KOPT-K1 (cell line): ENCODE data around the gene DUOX2.
"Not testable (repeated sequence)": the region's sequence is repeated elsewhere in the genome, so short reads cannot be mapped to it uniquely, and the experiment has no call there.

Source experiments
- H3K27ac ChIP-seq: fragments of 200-600 bp; sonication (generic); 2 replicates; pipeline ENCODE4 v1.5.1; 2016; ENCODE audit warnings: antibody characterized with exemption, mild to moderate bottlenecking, low read depth, low read length; ENCODE audit not compliant: poor library complexity, severe bottlenecking
- H3K36me3 ChIP-seq: fragments of 200-600 bp; sonication (generic); 2 replicates; pipeline ENCODE4 v1.5.1; 2017; ENCODE audit warnings: antibody characterized with exemption, mild to moderate bottlenecking, low read length, moderate library complexity; ENCODE audit not compliant: insufficient read depth
- H3K9me3 ChIP-seq: fragments of 200-600 bp; sonication (generic); 2 replicates; pipeline ENCODE4 v1.5.1; 2017; ENCODE audit warnings: antibody characterized with exemption, low read length, mild to moderate bottlenecking; ENCODE audit not compliant: insufficient read depth, poor library complexity, severe bottlenecking

DUOX2 gene

GRCh38 chr15:45084163-45084562 is 29.8 kb downstream of the DUOX2 start:
- no peaks in the 10 kb centered on the region for H3K36me3 ChIP-seq
- no peak overlapping the region for H3K27ac ChIP-seq
- no peaks in the 10 kb centered on the region for H3K9me3 ChIP-seq

- Histone ChIP-seq H3K36me3 (no peaks in the 10 kb centered on the region), H3K9me3 (no peaks in the 10 kb centered on the region), H3K27ac (no peak overlapping the region)
Observed at GRCh38 chr15:45083223-45083622, 30.7 kb downstream of the DUOX2 start.

- H3K36me3 ChIP-seq, H3K9me3 ChIP-seq, H3K27ac ChIP-seq: not testable (repeated sequence)
Observed at GRCh38 chr15:45082412-45082811, 31.6 kb downstream of the DUOX2 start.

GRCh38 chr15:45080593-45080992 is 33.4 kb downstream of the DUOX2 start:
- H3K27ac ChIP-seq, H3K36me3 ChIP-seq, H3K9me3 ChIP-seq: not testable (repeated sequence)

GRCh38 chr15:45079628-45080246 is 34.2 kb downstream of the DUOX2 start:
- not testable (repeated sequence) for H3K27ac ChIP-seq, H3K9me3 ChIP-seq, H3K36me3 ChIP-seq

GRCh38 chr15:45079201-45079600 is 34.8 kb downstream of the DUOX2 start:
- H3K27ac ChIP-seq, H3K36me3 ChIP-seq, H3K9me3 ChIP-seq: not testable (repeated sequence)

GRCh38 chr15:45077391-45077790 is 36.6 kb downstream of the DUOX2 start:
- H3K9me3 ChIP-seq, H3K36me3 ChIP-seq, H3K27ac ChIP-seq: not testable (repeated sequence)

- not testable (repeated sequence) for H3K27ac ChIP-seq, H3K36me3 ChIP-seq
Observed at GRCh38 chr15:45075440-45076320, 38.3 kb downstream of the DUOX2 start.

GRCh38 chr15:45073602-45074001 is 40.4 kb downstream of the DUOX2 start:
- peaks cover 15% of the 10 kb centered on the region for H3K36me3 ChIP-seq
- H3K27ac ChIP-seq, H3K9me3 ChIP-seq: not testable (repeated sequence)

More at GRCh38 chr15:45075440-45076320, 38.3 kb downstream of the DUOX2 start:
- H3K9me3 ChIP-seq, result not testable (repeated sequence)

GRCh38 chr15:45069942-45070360 is 44.0 kb downstream of the DUOX2 start:
- H3K9me3 ChIP-seq, result not testable (repeated sequence)
- peak overlapping the region; percentile 22 for H3K27ac ChIP-seq
- peaks cover 25% of the 10 kb centered on the region for H3K36me3 ChIP-seq

- Histone ChIP-seq H3K36me3 (peaks cover 14% of the 10 kb centered on the region), H3K9me3 (no peaks in the 10 kb centered on the region), H3K27ac (no peak overlapping the region)
Observed at GRCh38 chr15:45064386-45064785, 49.6 kb downstream of the DUOX2 start.

GRCh38 chr15:45062301-45062700 is 51.7 kb downstream of the DUOX2 start:
- not testable (repeated sequence) for H3K27ac ChIP-seq
- Histone ChIP-seq H3K36me3 (peaks cover 12% of the 10 kb centered on the region), H3K9me3 (peaks cover 15% of the 10 kb centered on the region)

- not testable (repeated sequence) for H3K27ac ChIP-seq, H3K36me3 ChIP-seq
Observed at GRCh38 chr15:45058690-45059675, 55.0 kb downstream of the DUOX2 start.

GRCh38 chr15:45052676-45053075 is 61.3 kb downstream of the DUOX2 start:
- H3K9me3 ChIP-seq, result peaks cover 66% of the 10 kb centered on the region
- not testable (repeated sequence) for H3K27ac ChIP-seq
- H3K36me3 ChIP-seq, result peaks cover 56% of the 10 kb centered on the region

More at GRCh38 chr15:45058690-45059675, 55.0 kb downstream of the DUOX2 start:
- peaks cover 22% of the 10 kb centered on the region for H3K9me3 ChIP-seq

- H3K27ac ChIP-seq, result no peak overlapping the region
- H3K9me3 ChIP-seq, result peaks cover 60% of the 10 kb centered on the region
- H3K36me3 ChIP-seq, result peaks cover 72% of the 10 kb centered on the region
Observed at GRCh38 chr15:45050587-45050986, 63.4 kb downstream of the DUOX2 start.
